Measurements from ENCODE around the gene GNB2. TPM values are rescaled to one million over a fixed set of nuclear protein-coding genes. Genes with fewer than 3 reads are reported as not detected.

The GNB2 gene
- total RNA-seq (2021; fragmentation: NEBNext Ultra II Directional; extraction: Animal tissue kit (Norgen Biotek cat#: 25700)) (157 and 160 TPM in 2 replicates), polyA plus RNA-seq (2011; rRNA removed) (260 and 351 TPM in 2 replicates), polyA minus RNA-seq (2011; rRNA and poly(A)+ RNA removed) (87.9 and 102 TPM in 2 replicates)
- polyA plus RNA-seq (2011; cell fraction: cytosol; rRNA removed), result 192 TPM
- polyA plus RNA-seq (2011; cell fraction: nucleus; rRNA removed), result 230 TPM
- 133 to 215 TPM (median 185 TPM) in 4 replicates for polyA plus RNA-seq (2012, experiment 1 of 2)
- 219 TPM for polyA plus RNA-seq (2012, experiment 2 of 2)
- polyA plus RNA-seq (2013, experiment 1 of 2), result 68.1 TPM
- 69.3 TPM for polyA plus RNA-seq (2013, experiment 2 of 2)
- 71.6 TPM for polyA minus RNA-seq (2011; cell fraction: cytosol; rRNA and poly(A)+ RNA removed)
- 51.5 TPM for polyA minus RNA-seq (2011; cell fraction: nucleus; rRNA and poly(A)+ RNA removed)
- long read RNA-seq, experiment 1, transcript GNB2-202 (9 exons, 1,524 nt), result minor isoform, 38 of 210 reads
- long read RNA-seq, experiment 1, transcript GNB2-201 (10 exons, 1,878 nt), result major isoform, 82 of 210 reads
- long read RNA-seq, experiment 1, partial matches to known transcripts, result 73 of 210 reads
- long read RNA-seq, experiment 1, other reads (novel, unspliced or antisense), result 14 of 210 reads
- long read RNA-seq, experiment 2, partial matches to known transcripts, result 8 of 11 reads
- long read RNA-seq, experiment 2, other reads (novel, unspliced or antisense), result 1 of 11 reads

DNA sequence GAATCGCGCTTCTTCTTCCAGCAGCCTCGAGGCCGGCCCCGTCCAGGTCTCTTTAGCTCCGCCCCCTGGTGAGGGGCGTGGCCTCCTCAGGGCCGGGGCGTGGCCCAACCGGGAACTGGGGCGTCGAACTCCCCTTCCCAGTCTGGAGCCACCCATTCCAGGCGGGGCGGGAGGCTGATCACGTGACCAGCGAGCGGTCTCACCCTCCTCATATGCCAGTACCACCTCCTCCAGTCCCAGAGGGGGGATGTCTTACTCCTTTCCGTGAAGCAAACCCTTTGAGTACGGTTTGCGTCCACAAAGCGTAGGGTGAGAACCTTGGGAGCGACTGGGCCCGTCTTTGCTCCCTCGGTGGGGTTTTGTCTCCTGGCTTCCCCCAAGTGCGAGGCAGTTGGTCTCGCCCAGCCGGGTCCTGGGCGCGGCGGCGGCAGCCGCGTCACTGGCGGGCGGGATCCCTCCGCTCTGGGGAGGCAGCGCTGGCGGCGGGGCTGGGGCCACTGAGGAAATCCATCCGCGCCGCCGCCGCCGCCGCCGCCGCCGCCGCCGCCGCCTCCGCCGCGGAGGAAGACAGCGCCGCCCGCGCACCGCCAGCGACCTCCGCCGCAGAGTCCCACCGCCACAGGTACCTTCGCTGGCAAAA, at the start of gene GNB2:
Gene GNB2 (plus strand): TSS at position 439 of the 640 bp plus-strand sequence. CDS start 2,526 bp downstream, outside the sequence.
- peak within 1 kb of the TSS; percentile 75 for H2BK120ac ChIP-seq (replicated peaks; ENCODE audit: low read depth, low read length)
- POLR2A ChIA-PET (ENCODE audit: partially characterized antibody), result interaction anchor here (0.6 to 1.0 kb wide), 9 partner anchors 7 to 70 kb away, joined by 3 to 8 read pairs (median 4); no protein-coding TSS in a partner anchor
- H2AK5ac ChIP-seq (ENCODE audit: low read depth, low read length), result no peak within 1 kb of the TSS
- peaks cover 3% of the 10 kb centered on the region for H3K79me1 ChIP-seq (ENCODE audit: low read depth, low read length)
- 0 out of 2 replicates have a peak within 1 kb of the TSS, but pooled peaks have one; percentile 92 for H2BK20ac ChIP-seq (ENCODE audit: low read length)
- peak within 1 kb of the TSS; percentile 96 for H4K5ac ChIP-seq (ENCODE audit: insufficient read length, low read depth, low read length)
- no peak for FAIRE-seq
- H3K9me3 ChIP-seq (ENCODE audit: insufficient read depth in 2 of 2, low read depth in 1 of 2, low read length in 1 of 2), result no peaks in the 10 kb centered on the region
- peak within 1 kb of the TSS; percentile 85 for H4K91ac ChIP-seq (replicated peaks; ENCODE audit: insufficient read length, low read length)
- peaks cover 11% of the 10 kb centered on the region; the same call in 1 of the 2 replicates for H3K23me2 ChIP-seq (ENCODE audit: low read depth, low read length)
- H3K27ac ChIP-seq (ENCODE audit: low read depth, low read length), result peak within 1 kb of the TSS; percentile 100
- H3K14ac ChIP-seq (ENCODE audit: insufficient read length), result no peak within 1 kb of the TSS
- H3K4ac ChIP-seq (replicated peaks; ENCODE audit: insufficient read length, low read depth, low read length), result peak within 1 kb of the TSS; percentile 40
- no peak within 1 kb of the TSS for H3K23ac ChIP-seq (ENCODE audit: insufficient read length)
- H3K4me2 ChIP-seq (ENCODE audit: insufficient read depth in 1 of 2, low read depth in 2 of 2, low read length in 2 of 2), result peak within 1 kb of the TSS; percentile 58 to 99
- H2BK12ac ChIP-seq (ENCODE audit: low read depth, low read length), result peak within 1 kb of the TSS; percentile 99
- peak within 1 kb of the TSS; percentile 100 for H2BK15ac ChIP-seq (ENCODE audit: low read length)
- H2BK5ac ChIP-seq (ENCODE audit: low read depth, low read length), result peak within 1 kb of the TSS; percentile 99
- peak within 1 kb of the TSS; percentile 95 for H3K18ac ChIP-seq (ENCODE audit: extremely low read depth, low read length)
- H3K9ac ChIP-seq (replicated peaks in 1 of 4; ENCODE audit: extremely low read depth in 1 of 4, low read depth in 3 of 4, low read length in 3 of 4), result peak within 1 kb of the TSS; percentile 52 to 99 (median 96)
- peak; percentile 95 to 100 for DNase-seq (ENCODE audit: low read depth in 1 of 2, low spot score in 2 of 2)
- peak within 1 kb of the TSS; percentile 99; the same call in 1 of the 2 replicates for H4K8ac ChIP-seq (ENCODE audit: extremely low read depth, insufficient read depth, low read length)
- no peaks in the 10 kb centered on the region for H3K79me2 ChIP-seq (ENCODE audit: control insufficient read depth in 1 of 2, insufficient read depth in 2 of 2, low read length in 2 of 2)
- WGBS, 2 experiments (ENCODE audit: extremely low coverage in 1 of 2, insufficient coverage in 1 of 2, insufficient read length in 1 of 2, insufficient replicate concordance in 2 of 2, low coverage in 1 of 2, low lambda C conversion rate in 2 of 2, missing lambda C conversion rate in 1 of 2), result 3% methylated on average over 33 of the region's 65 CpGs; no CpG with 5 or more reads in 1 of the 2 experiments
- H4K20me1 ChIP-seq (replicated peaks in 1 of 2; ENCODE audit: control insufficient read depth in 1 of 2, insufficient read depth in 2 of 2, low read length in 2 of 2), result peaks cover 10 to 16% of the 10 kb centered on the region in 2 experiments
- CTCF ChIA-PET (ENCODE audit: partially characterized antibody), result interaction anchor here (0.6 to 2.2 kb wide), 5 partner anchors 10 to 116 kb away, joined by 3 to 7 read pairs (median 4); no protein-coding TSS in a partner anchor
- H3K36me3 ChIP-seq (ENCODE audit: control insufficient read depth in 2 of 4, insufficient read depth in 4 of 4, low read length in 3 of 4), result peaks cover 0 to 20% (median 11%) of the 10 kb centered on the region in 4 experiments; a peak in 6 of 8 replicates
- H3K27me3 ChIP-seq (replicated peaks in 1 of 4; ENCODE audit: control insufficient read depth in 3 of 4, extremely low read depth in 1 of 4, insufficient read depth in 3 of 4, low read length in 3 of 4), result peaks cover 0 to 8% (median 6%) of the 10 kb centered on the region in 4 experiments; a peak in 4 of 7 replicates
- peak within 1 kb of the TSS; percentile 72 to 99 (median 82) for H3K4me3 ChIP-seq (ENCODE audit: extremely low read depth in 1 of 4, insufficient read depth in 2 of 4, low read depth in 3 of 4, low read length in 4 of 4)
- H3K4me1 ChIP-seq (replicated peaks in 1 of 4; ENCODE audit: control insufficient read depth in 3 of 4, insufficient read depth in 4 of 4, low read length in 3 of 4), result peaks cover 0 to 3% (median 0%) of the 10 kb centered on the region in 4 experiments; a peak in 2 of 7 replicates
- H2AFZ ChIP-seq (ENCODE audit: low read length), result peak within 1 kb of the TSS; percentile 100
- H3K56ac ChIP-seq (replicated peaks; ENCODE audit: insufficient read length, low read depth, low read length), result peak within 1 kb of the TSS; percentile 92
- TF ChIP-seq NANOG (IDR thresholded peaks at IDR 0.05; ENCODE audit: insufficient read depth, low read depth, low read length, poor library complexity, severe bottlenecking) (no peak), ASH2L (IDR thresholded peaks at IDR 0.05; ENCODE audit: low read length) (peak; percentile 90), EP300 (IDR thresholded peaks at IDR 0.05; ENCODE audit: borderline replicate concordance in 1 of 2, low read depth in 2 of 2, low read length in 2 of 2) (peak in 1 of 2 experiments; percentile 99; a peak in 2 of 3 replicates), YY1 (IDR thresholded peaks at IDR 0.05; ENCODE audit: low read depth, low read length) (peak; percentile 48; the same call in 1 of the 2 replicates), CBX5 (IDR thresholded peaks at IDR 0.05; ENCODE audit: low read depth, low read length) (no peak)
